CD4-positive, alpha-beta T cell treated with Interleukin-1 beta for 1 hour (primary cell): ENCODE data around the gene AMPH.

Experiments
- DNase-seq, 2 donors: peaks; one replicate each; pipeline ENCODE4 v3.0.0-alpha.2; 2020 to 2022

AMPH gene

GRCh38 chr7:38630720-38631673 is at the start of gene AMPH:
AMPH (minus strand) TSS chr7:38631373; CDS start chr7:38631351, 22 bp downstream.
- DNase-seq, result no peak

GRCh38 chr7:38679419-38679818 is 48.2 kb upstream of the AMPH start:
- no peak for DNase-seq

- no peak for DNase-seq
Observed at GRCh38 chr7:38678698-38679054, 47.5 kb upstream of the AMPH start.

- no peak for DNase-seq
Observed at GRCh38 chr7:38677981-38678697, 47.0 kb upstream of the AMPH start.

- no peak for DNase-seq
Observed at GRCh38 chr7:38675494-38676106, 44.4 kb upstream of the AMPH start.

GRCh38 chr7:38674513-38674912 is 43.3 kb upstream of the AMPH start:
- DNase-seq, result no peak

GRCh38 chr7:38673795-38674194 is 42.6 kb upstream of the AMPH start:
- DNase-seq, result peak in 1 of 2 donors; percentile 27

- peak in 1 of 2 donors; percentile 47 for DNase-seq
Observed at GRCh38 chr7:38671911-38672905, 41.0 kb upstream of the AMPH start.

- DNase-seq, result no peak
Observed at GRCh38 chr7:38669965-38670520, 38.9 kb upstream of the AMPH start.

- DNase-seq, result no peak
Observed at GRCh38 chr7:38664972-38665371, 33.8 kb upstream of the AMPH start.

- peak; percentile 32 to 44 for DNase-seq
Observed at GRCh38 chr7:38660427-38661099, 29.4 kb upstream of the AMPH start.

GRCh38 chr7:38659931-38660330 is 28.8 kb upstream of the AMPH start:
- DNase-seq, result no peak

GRCh38 chr7:38658921-38659320 is 27.7 kb upstream of the AMPH start:
- DNase-seq, result no peak

GRCh38 chr7:38656968-38657367 is 25.8 kb upstream of the AMPH start:
- DNase-seq, result no peak

GRCh38 chr7:38655833-38656774 is 24.9 kb upstream of the AMPH start:
- DNase-seq, result no peak

- DNase-seq, result no peak
Observed at GRCh38 chr7:38637957-38638356, 6.8 kb upstream of the AMPH start.

- peak in 1 of 2 donors; percentile 2 for DNase-seq
Observed at GRCh38 chr7:38632411-38632810, 1.2 kb upstream of the AMPH start.

- no peak for DNase-seq
Observed at GRCh38 chr7:38629651-38630510, 1.3 kb downstream of the AMPH start.
